GM21390 (cell line): ENCODE results near the gene SLC6A6.

ENCODE experiments used
- ATAC-seq: cut with Tn5 transposase; IDR thresholded peaks from one replicate; pipeline ENCODE4 v1.9.1; 2021; ENCODE audit not compliant: unreplicated experiment

Gene SLC6A6

GRCh38 chr3:14481646-14482036 lies 79.2 kb downstream of the SLC6A6 start:
- no peak for ATAC-seq

- ATAC-seq, result no peak
Measured at GRCh38 chr3:14482271-14482721, 79.9 kb downstream of the SLC6A6 start.

- ATAC-seq, result no peak
Measured at GRCh38 chr3:14483286-14483685, 80.9 kb downstream of the SLC6A6 start.

- no peak for ATAC-seq
Measured at GRCh38 chr3:14484741-14485140, 82.3 kb downstream of the SLC6A6 start.

DNA sequence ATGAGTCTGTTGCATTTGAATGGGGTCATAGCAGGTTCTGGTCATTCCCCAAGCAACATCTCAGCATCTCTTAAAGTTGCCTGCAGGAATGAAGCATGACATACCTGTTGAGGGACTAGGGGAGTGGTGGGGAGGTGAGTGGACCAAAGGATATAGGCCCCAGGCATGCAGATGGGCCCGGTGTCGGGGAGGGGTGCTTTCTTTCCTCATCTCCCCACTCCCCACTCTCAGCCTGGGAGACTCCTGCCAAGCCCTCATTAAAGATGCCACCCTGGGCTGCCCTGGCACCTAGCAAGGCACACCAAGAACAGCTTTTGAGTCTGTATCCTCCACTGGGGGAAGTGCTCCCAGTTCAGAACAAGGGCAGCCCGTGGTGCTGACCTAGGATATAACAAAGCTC lies 83.6 kb downstream of the SLC6A6 start:
- ATAC-seq, result no peak

DNA sequence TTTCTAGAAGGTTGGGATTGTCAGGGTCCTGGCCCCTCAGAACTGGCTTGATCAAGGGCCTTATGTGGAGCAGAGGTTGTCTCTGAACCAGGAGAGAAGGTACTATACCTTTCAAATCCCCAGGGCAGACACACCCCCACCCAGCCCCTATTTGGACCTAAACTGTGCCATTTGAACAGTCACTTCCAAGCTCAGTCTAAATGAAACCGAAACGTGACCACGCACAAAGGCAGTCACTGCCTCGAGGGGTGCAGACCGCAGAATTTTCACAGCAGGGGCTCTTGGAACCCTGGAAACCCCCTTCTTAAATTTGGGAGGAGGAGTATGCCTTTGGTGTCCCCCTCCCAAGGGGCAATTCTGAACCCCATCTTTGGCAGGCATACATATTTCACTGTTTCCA lies 84.1 kb downstream of the SLC6A6 start:
- ATAC-seq, result no peak

DNA sequence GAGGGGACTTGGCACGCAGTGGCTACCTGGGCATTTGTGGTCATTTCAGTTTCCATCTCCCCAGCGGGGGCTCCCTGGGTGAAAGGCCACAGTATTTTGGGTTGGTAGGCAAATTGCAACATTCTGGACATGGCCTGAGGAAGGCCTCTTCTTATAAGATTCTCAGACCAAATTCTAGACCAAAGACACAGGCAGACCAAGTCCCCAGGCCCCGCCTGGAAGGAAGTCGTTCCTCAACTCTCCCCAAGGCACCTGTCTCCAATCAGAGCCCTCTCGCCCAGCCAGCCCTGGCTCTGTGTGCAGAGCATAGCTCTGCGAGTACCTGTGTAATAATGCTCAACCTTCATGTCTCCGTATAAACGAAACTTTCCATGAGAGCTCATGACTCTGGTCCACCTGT lies 84.7 kb downstream of the SLC6A6 start:
- ATAC-seq, result no peak

DNA sequence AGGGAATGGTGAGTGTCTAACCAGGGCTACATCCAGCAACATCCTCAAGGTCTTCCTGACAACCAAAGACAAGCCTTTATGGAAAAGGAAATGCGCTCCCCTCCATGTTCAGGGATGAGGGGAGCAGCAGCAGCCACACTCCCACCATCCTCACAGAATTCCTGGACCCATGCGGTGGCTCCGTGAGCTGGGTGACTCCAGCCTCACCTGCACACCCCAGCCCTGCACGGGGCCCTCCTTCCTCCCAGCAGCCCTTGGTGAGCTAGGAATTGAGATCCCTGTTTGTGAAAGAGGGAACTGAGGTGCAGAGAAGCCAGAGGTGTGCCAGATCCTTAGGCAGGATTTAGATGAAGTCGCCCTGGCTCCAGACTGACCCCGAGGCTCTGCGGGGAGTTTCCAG lies 85.4 kb downstream of the SLC6A6 start:
- ATAC-seq, result no peak

DNA sequence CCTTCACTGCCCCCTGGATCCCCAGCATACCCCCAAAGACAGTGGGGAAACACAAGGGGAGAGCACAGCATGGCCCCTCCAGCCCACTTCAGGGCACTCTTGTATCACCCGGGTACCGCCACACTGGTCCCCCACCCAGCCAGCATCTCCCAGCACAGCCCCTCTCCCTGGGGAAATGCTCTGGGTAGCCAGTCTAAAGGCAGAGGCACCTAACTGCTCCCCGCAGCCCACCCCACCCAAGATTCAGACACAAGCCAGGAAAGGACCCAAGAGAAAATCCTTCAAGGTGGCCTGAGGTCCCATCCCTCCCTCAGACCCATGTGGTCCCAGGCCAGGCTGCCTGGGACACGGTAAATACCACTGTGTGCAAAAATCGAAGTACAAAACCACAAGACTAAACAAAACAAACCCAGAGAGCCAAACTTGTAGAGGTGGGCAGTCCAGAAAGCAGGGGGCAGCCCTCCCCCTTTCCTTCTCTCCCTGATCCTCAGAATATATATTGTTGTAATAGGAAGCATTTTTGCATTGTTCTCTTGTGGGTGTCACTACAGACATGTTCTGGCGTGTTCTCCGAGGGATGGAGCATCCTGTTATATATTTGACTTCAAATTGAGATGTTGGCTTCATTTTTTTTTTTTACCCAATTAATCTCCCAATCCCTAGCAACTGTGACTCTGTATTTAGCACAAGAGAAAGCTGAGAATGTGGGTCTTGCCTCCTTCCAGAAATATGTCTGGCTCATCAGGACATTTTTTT lies 86.1 kb downstream of the SLC6A6 start:
- no peak for ATAC-seq

- no peak for ATAC-seq
Measured at GRCh38 chr3:14489641-14490040, 87.2 kb downstream of the SLC6A6 start.

- ATAC-seq, result no peak
Measured at GRCh38 chr3:14490255-14490654, 87.8 kb downstream of the SLC6A6 start.

- no peak for ATAC-seq
Measured at GRCh38 chr3:14490831-14491230, 88.4 kb downstream of the SLC6A6 start.

GRCh38 chr3:14491396-14492190 lies 89.2 kb downstream of the SLC6A6 start:
- no peak for ATAC-seq

GRCh38 chr3:14492948-14493881 lies 90.8 kb downstream of the SLC6A6 start:
- ATAC-seq, result no peak

GRCh38 chr3:14494279-14494972 lies 92.0 kb downstream of the SLC6A6 start:
- ATAC-seq, result no peak

DNA sequence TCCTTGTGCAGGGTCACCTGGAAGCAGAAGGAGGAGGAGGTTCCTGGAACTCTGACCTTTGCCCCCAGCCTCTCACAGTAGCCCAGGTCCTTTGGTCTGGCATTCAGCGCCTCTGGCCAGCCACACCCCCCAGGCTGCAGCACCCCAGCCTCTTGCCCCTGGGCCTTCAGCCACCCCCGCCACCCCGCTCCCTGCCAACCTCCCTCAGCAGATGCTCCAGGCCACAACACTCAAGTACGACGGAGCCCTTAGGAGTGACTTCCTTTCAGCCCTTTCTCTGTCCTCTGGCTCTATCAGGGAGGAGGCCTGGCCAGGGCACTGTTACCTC lies 92.5 kb downstream of the SLC6A6 start:
- no peak for ATAC-seq

- no peak for ATAC-seq
Measured at GRCh38 chr3:14496351-14496750, 93.9 kb downstream of the SLC6A6 start.

DNA sequence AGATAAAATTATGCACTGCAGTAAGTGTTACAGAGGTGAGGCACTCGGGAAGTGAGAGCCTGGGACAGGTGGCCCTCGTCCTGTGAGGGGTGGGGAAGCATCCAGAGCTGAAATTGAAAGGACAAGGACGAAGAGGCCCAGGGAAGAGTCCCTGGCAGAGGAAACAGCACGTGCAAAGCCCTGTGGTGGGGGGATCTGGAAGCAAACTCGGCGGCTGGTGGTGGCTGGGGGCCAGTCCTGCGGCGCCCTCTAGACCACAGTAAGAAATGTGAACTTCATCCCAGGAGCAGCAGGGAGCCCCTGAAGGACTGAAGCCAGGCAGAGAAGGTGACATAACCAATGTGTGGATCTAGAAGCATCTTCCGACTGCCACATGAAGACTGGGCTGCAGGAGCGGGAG lies 94.9 kb downstream of the SLC6A6 start:
- ATAC-seq, result no peak

- no peak for ATAC-seq
Measured at GRCh38 chr3:14502472-14502871, 100.1 kb downstream of the SLC6A6 start.

DNA sequence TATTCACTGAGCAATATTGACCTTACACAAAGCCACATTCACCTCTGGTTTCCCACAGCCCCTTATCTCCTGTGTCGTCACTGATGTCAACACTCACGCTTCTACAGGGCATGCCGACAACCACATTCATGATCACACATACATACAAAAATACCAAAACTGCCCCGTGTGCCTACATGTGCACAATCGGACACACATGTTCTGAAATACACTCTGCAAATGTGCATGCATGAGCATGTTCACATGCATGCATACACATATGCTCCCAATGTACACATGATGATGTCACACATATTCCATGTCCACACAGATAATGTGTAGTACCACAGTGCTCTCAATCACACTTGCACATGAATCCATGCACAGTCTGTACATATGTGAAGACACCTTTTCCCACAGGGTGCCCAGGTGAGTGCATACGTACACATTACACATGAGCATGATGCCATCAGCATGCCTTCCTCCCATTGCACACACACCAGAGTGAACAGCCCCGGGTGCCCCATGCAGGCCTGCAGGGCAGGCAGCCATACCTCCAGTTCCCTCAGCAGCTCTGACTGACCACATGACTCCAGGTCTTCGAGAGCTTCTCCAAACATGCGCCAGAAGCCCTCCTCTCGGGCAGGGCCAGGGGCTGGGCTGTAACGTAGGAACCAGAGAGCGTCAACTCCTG lies 100.8 kb downstream of the SLC6A6 start:
- no peak for ATAC-seq
